ENCODE data around the gene MBTD1.
A peak's percentile ranks its signal among the peaks of the same experiment; 100 is the strongest.
"Not testable (repeated sequence)": the region's sequence is repeated elsewhere in the genome, so short reads cannot be mapped to it uniquely, and the experiment has no call there.

Gene MBTD1

DNA sequence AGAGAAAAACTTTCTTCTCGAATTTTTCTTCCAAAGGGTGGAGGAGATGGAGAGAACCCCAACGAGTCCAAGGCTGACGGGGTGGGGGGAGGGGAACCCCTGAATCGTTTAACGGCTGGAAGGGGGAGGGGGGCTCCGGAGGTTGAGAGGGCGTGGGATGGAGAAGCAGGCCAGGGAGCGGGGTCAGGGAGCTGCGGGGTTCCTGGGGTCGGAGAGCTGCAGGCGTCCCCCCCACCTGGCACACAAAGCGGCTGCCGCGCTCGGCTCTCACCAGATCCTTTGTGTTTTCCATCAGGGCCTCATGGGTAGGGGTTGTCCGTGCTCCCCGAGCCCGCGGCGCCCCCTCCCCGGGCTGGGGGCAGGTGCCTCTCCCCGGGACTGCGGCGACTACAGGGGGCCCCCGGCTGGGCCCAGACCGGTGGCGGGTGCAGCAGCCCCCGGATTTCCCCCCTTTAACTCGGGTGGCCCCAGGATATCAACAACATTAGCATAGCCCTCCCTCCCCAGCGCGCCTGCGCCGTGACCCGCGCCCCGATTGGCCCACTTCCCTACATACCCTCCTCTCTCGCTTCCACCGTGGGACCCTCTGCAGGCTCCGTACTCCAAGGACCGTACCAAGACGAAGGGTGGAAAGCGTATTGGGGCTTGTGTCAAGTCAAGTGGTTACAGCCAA is at the start of gene MBTD1:
Gene MBTD1 (minus strand): TSS at position 486 of the 673 bp plus-strand sequence. CDS start 34,888 bp downstream, outside the sequence.
- DNase-seq, result peak; percentile 96 to 98

DNA sequence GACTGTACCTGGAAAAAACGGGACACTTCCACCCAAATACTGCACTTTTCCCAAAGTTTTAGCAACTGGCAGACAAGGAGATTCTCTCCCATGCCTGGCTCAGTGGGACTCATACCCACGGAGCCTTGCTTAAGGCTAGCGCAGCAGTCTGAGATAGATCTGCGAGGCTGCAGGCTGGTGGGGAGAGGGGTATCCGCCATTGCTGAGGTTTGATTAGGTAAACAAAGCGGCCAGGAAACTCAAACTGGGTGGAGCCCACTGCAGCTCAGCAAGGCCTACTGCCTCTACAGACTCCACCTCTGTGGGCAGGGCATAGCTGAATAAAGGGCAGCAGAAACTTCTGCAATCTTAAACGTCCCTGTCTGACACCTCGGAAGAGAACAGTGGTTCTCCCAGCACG is 45.3 kb upstream of the MBTD1 start:
- DNase-seq, result no peak

DNA sequence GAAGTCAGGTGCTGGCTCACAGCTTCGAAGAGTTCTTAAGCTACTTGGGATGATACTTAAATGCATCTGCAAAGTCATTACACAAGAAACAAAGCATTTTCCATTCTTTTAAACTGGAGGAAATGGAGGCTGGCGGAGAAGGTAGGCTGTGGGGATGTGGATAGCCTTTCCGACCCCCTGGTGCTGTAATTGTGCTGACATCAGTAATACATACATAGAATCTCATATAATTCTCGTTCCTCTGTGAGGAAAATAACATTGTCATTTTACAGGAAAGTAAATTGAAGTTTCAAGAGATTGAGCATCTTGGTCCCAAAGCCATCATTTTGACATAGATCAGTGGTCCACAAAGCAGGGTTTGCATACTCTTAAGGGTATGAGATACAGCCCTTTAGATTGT is 40.0 kb upstream of the MBTD1 start:
- no peak for DNase-seq

DNA sequence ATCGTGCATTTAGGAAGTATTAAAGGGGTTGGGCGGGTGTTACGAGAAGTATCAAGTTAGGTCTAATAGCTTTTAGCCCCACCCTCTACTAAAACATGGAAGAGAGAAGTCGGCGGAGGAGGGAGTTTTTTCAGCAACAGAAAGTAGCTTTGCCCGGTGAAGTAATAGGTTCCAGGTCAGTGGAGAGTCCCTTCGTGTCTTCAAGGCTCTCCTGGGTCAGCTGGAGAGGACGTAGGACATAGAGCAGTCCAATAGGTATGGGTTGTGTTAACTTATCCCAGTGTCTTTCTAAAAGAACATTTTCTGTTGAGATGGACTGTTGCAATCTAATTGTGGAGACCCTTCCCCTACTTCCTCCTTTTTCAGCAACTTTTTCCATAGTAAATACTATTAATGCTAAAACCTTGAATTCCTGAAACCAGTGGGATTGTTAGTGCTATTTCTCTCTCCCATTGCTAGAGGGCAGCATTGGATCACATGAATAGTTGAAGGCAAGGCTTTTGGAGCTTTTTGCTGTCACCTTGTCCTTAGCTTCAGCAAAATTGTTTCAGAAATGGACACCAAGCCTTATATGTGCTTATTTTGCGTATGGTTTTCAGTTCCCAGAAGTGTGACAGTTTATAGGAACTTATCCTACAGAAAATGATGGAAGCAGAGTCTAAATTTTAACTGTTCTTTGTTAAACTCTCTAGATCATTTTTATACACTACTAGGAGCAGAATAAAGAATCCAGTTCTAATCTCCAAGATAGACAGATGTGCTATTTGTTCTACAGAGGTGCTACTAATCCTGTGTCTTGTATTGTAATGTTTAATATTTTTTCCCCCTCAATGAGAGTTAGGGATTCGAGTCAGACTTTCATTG is 38.9 kb upstream of the MBTD1 start:
- DNase-seq, result peak; percentile 59 to 71

DNA sequence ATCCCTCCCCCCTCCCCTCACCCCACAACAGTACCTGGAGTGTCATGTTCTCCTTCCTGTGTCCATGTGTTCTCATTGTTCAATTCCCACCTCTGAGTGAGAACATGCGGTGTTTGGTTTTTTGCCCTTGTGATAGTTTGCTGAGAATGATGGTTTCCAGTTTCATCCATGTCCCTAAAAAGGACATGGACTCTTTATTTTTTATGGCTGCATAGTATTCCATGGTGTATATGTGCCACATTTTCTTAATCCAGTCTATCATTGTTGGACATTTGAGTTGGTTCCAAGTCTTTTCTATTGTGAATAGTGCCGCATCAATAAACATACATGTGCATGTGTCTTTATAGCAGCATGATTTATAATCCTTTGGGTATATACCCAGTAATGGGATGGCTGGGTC is 34.5 kb upstream of the MBTD1 start:
- DNase-seq, result not testable (repeated sequence)

DNA sequence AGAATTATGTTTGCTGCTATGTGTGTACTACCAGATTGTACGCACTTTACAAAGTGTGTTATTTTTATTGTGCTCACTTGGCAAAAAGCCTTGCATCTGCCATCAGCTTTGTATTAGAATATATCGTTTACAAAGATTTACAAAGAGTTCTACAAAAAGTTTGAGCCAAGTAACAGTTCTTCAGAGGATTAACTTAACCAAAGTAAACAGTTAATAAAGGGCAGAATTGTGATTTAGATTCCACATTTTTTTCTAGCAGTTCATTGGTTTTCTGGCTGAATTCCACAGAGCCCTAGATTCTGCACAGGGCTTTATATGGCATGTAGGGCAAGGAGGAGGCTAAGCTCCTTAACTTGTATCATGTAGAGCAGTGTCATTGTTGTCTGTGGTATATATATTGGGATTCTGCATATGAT is 29.9 kb upstream of the MBTD1 start:
- no peak for DNase-seq

DNA sequence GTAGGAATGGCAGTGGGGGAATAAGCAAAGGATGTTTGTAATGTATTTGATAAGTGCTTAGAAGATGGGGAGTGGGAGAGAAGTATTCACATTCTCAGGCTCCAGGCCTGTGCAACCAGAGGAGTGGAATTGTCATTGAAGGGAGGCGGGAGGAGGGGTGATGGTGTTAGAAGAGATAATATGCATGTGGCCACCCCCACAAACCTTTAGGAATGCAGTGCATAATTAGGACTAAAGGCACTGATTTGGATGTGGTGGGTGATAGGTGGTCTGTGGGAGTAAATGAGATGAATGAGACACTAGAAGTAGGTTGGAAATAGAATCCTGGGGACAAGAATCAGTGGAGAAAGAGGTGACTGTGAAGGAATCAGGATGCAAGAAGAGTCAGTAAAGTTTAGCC is 27.6 kb upstream of the MBTD1 start:
- no peak for DNase-seq

DNA sequence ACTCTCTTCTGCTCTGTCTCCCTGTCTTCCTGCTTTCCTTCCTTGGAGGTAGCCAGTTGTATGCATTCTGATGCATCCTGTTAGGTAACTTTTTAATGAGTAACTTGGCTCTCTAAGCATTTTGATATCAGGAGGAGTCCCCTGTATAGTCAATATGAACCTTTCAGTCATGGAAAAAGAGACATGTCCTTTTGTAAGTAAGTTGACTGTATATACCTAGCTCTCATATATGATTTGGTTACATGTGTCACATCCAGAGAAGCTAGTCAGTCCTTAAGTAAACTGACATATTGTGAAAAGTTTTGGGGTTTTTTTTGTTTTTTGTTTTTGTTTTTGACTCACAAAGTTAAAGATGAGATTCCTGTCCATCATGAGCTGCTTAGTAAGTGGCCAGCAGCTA is 19.3 kb upstream of the MBTD1 start:
- DNase-seq, result no peak

DNA sequence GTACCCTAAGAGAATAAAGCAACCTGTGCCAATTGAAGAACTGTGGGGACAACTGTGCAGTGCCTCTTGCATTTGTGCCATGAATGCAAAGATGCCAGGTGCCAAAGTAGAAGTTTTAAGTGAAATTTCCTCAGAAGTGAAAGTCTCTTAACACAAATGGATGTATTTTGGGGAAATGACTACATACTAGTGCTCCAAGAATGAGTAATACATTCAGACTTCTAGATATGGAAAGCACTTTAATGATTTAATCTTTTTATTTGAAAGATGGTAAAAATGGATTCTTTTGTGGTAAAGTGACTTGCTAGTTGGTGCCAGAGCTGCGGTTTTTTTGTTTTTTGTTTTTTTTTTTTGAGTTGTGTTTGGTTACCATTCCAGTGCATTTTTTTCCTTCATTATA is 15.5 kb upstream of the MBTD1 start:
- no peak for DNase-seq

DNA sequence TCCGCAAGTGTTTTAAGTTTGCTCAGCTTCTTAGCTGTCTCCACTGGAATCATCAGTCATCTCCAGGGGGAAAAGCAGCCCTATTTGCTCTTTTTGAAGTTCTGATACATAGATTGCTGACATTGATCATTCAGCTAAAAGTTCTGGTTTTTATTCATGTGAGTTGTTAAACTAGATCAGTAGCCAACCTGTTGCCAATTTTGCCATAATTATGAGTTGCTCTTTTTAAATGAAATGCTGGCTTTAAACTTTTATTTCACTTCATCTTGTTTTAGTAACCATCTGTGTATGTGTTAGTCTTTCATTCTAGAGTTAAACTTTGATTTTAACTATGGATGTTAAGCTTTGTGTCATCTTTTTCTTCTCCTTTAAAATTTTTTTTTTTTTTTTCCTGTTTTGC is 13.0 kb upstream of the MBTD1 start:
- DNase-seq, result no peak

DNA sequence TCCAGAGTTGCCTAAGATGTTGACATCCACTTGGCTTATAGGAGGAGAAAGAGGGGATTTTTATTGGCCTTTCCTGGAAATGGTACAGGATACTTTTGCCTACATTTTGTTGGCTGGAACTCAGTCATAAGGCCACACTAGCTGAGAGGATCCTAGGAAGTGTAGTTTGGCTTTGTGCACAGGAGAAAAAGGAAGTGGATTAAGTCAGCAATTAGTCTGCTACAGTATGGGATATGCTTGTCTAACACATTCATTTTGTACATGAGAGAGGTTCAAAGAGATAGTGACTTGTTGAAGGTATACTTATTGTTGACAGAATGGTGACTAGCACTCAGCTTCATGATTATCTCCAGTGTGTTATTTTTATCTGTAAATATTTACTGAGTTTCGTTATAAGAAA is 10.8 kb upstream of the MBTD1 start:
- no peak for DNase-seq

DNA sequence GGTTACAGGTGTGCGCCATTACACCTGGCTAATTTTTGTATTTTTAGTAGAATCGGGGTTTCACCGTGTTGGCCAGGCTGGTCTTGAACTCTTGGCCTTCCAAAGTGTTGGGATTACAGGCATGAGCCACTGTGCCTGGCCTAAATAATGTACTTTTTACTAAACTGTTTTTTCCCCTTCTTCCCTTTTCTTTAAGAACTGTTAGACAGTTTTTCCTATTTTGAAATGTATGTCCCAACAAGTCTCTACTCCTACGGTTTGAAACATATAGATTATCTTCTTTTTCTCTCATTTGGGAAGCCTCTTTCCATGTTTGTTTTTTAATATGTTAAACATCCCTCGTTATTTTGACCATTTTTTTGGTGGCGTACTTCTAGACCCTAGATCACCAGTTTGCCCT is 10.1 kb upstream of the MBTD1 start:
- no peak for DNase-seq

DNA sequence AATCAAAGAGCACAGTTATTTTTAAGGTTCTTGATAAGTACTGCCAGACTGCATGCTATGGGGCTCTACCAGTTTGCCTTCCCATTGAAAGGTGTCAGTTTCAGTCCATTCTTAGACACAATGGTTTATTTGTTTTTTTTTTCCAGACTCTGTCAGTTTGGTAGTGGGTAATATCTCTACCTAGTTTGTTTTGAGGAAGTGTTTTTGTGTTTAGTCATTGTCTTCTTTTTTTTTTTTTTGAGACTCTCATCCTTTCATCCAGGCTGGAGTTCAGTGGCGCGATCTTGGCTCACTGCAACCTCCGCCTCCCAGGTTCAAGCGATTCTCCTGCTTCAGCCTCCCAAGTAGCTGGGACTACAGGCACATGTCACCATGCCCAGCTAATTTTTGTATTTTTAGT is 4.6 kb upstream of the MBTD1 start:
- not testable (repeated sequence) for DNase-seq

DNA sequence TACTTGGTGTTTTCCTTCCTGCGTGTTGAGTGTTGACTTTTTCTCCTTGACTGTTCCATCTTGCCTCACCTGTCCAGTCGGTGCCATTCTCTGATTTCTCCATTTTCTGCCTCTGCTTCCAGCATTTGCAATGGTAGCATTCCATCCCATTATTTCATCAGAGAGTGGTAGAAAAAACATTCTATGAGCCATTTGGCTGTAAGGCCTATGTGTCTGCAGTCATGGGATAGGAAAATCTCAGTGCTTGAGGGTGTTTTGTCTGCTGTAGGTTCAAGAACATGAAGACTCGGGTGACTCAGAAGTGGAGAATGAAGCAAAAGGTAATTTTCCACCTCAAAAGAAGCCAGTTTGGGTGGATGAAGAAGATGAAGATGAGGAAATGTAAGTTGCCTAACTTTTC is 3.2 kb upstream of the MBTD1 start:
- DNase-seq, result no peak

DNA sequence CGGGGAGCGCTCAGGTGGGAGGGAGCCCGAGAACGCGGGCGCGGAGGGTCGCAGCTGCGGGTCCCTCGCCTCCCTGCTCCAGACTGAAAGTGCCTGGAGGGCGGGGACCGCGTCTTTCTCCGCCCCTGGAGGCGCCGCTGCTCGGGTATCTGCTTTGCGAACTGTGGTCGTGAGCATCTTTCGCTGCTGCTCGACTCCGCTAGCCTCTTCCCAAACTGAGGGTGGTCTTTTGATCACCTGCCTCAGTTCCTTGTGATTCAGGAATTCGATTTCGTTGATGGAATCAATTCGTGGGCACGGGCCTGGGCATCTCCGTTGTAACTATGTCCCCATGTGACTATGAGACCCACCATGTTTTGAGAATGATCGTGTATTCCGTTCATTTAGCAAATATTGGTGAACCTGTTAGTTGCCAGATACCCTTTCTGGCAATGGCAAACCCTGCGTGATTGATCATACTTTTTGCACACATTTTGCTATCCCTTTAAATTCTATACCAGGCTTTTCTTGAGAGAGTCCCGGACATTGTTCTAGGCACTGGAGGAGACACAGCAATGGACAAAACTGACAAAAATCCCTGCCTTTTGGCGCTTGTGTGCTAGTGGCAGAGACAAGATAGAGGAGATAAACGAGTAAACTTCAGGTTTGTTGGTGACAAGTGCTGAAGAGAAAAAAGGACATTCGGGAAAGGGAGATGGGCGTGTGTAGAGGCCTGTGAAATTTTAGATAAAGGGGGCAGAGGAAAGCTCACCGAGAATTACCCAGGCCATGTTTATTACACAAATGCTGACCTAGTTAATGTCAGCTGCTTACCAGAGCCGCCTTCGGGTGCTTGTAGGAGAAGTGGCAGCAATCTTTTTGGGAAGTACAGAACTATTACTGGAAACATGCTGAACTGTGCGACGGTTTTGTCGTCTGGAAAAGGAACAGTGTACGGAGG is 1.4 kb upstream of the MBTD1 start:
- peak in 1 of 2 experiments; percentile 76 for DNase-seq

DNA sequence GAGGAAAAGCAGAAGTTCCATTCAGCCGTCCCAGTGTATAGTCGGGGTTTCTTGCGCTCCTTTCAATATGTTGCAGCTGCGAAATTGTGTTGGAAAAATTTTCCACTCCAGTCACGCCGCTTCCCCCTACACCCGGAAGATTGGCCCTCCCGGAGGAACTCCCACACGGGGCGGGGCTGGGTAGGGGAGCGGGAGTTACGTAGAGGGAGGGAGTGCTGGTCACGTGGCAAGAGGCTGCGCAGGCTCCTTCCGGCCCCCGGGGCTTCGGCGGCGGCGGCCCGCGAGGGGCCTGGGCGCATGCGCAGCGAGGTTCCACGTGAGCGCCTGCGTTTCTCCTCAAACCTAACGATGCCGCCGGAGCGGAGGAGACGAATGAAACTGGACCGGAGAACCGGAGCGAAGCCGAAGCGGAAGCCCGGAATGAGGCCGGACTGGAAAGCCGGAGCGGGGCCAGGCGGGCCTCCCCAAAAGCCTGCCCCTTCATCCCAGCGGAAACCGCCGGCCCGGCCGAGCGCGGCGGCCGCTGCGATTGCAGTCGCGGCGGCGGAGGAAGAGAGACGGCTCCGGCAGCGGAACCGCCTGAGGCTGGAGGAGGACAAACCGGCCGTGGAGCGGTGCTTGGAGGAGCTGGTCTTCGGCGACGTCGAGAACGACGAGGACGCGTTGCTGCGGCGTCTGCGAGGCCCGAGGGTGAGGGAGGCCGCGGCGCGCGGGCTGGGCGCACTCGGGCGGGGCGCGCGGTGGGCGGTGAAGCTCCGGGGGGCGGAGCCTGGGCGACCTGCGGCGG is 581 bp upstream of the MBTD1 start, which contains the start of gene UTP18:
Gene UTP18 (plus strand): TSS at position 310 of the 787 bp plus-strand sequence. CDS start 39 bp downstream, at position 349.
- DNase-seq, result peak; percentile 97 to 99

DNA sequence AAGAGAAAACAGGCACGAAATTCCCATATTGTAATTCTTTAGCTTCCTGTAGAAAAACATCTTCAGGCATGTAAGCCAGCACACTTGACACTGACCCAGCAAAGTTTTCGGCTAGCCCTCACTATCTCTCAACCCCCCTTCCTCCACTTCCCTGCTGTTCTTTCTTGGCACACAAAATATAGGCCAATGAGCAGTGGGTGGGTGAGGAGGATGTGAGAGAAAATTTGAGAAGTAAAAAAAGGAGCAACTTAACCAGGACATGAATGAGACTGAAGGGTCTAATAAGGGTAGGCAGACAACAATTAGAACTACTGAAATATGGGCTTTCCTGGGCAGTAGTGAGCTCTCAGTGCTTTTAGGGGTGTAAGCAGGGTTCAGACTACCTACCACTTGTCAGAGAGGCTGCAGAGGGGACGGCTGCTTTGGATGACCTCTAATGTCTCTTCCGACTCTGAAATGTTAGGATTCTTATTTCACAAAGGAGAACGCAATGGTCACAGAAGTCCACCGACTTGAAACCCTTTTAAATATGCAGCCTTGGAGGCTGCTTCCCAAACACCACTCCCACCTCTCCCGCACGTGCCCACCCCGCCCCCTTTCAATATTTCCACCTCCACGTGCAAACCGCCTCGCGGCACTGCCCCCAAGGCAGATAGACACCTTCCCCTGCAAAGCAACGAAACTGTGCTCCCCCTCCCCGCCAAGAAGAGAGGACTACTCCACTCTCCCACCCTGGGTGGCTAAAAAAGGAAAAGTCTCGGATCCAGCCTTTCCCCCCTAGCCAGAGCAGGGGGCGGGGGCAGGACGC is 889 bp downstream of the MBTD1 start:
- peak in 1 of 2 experiments; percentile 20 for DNase-seq

DNA sequence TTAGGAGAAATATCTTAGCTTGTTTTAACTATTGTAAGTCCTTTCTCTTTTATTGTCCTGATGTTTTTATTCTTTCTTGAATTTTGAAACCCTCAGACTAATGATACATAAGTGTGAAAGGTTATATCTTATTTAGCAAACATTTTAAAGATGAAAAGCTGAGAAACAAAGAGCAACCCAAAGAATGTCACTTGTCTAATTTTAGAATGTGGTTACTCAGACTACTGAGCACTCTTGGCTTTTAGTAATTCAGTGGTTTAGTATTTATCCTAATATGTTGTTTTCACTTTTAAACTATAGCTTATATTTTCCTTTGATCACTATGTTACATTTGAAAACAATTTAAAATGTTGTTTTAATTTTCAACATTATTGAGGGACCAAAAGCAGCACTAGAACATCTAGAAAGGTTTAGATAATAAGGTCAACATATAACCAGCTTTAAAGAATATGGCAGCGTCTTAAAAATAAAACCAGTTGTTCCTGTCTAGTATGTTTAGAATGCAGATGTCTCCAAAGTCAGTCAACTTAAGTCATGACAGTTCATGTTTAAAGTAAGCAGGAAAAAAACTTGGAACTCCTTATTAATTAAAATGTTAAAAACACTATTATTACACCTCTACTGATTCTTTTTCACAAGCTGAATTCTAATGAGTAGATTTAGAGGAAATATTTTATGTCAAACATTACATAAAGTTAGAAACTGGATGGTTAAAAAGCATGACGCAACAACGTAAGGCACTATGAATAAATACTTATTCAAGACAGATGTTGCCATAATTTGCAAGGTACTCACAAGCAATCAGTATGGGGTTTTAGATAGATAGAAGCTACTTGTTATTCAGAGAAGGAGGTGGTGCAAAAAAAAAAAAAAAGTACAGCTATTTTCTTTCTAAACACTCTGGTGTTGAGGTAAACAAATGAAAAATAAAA is 2.4 kb downstream of the MBTD1 start:
- DNase-seq, result no peak

DNA sequence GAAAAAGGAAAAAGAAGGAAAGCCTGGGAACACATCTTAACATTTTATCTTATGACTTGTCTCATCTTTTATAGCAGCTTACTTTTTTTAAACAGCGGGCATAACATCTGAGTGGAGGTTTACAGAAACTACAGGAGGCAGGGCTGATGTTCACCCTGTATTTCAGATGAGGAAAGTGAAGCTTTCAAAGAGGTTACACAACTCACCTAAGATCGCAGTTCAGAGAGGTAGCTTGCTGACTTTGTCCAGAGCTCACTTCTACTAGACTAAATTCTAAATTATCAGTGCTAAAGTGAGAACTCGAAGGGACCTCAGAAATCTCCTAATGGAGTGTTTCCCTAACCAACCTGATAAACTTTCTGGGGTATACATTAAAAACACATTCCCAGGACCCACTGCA is 3.7 kb downstream of the MBTD1 start:
- no peak for DNase-seq

DNA sequence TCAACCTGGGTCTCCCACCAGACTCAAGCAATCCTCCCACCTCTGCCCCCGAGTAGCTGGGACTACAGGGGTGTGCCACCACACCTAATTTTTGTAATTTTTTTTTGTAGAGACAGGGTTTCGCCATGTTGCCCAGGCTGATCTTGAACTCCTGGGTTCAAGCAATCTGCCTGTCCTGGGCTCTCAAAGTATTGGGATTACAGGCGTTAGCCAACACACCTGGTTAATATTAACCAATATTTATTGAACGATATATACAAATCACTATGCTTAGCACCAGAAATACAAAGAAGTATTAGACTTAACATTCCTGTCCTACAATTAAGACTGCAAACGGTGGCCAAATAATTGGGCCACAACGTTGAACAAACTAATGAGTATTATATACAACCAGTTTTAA is 4.2 kb downstream of the MBTD1 start:
- no peak for DNase-seq
